M059J (cell line): ENCODE results near the gene FAM240A. TPM values are rescaled to one million over a fixed set of nuclear protein-coding genes. Genes with fewer than 3 reads are reported as not detected.

Source experiments
- DNase-seq: peaks from one replicate; pipeline ENCODE4 v3.0.0-alpha.2; 2012; ENCODE audit warnings: low read depth
- total RNA-seq: library from RNA; depleted of rRNA; stranded (reverse); fragments of >200 nt; shearing (Covaris generic); gene quantifications from 2 replicates; pipeline ENCODE4 v1.2.3, GENCODE V29; 2014

FAM240A gene
- total RNA-seq, 1 experiment from 2014 or later: not detected

- no peak for DNase-seq
Observed at GRCh38 chr3:46586738-46587246, 25.5 kb upstream of the FAM240A start.

- DNase-seq: peak; percentile 27
Observed at GRCh38 chr3:46587268-46587667, 25.1 kb upstream of the FAM240A start.

- DNase-seq: peak; percentile 9
Observed at GRCh38 chr3:46593274-46593862, 19.0 kb upstream of the FAM240A start.

GRCh38 chr3:46593979-46594378 lies 18.3 kb upstream of the FAM240A start:
- DNase-seq: peak; percentile 45

GRCh38 chr3:46594723-46595122 lies 17.6 kb upstream of the FAM240A start:
- DNase-seq: no peak

- DNase-seq: no peak
Observed at GRCh38 chr3:46595819-46596314, 16.5 kb upstream of the FAM240A start.

GRCh38 chr3:46599590-46599989 lies 12.7 kb upstream of the FAM240A start:
- DNase-seq: no peak

GRCh38 chr3:46603446-46604046 lies 8.8 kb upstream of the FAM240A start:
- no peak for DNase-seq

- DNase-seq: no peak
Observed at GRCh38 chr3:46604127-46604526, 8.2 kb upstream of the FAM240A start.

- DNase-seq: peak; percentile 18
Observed at GRCh38 chr3:46607603-46608028, 4.7 kb upstream of the FAM240A start.

GRCh38 chr3:46609212-46609721 lies 3.1 kb upstream of the FAM240A start:
- peak; percentile 14 for DNase-seq

- DNase-seq: no peak
Observed at GRCh38 chr3:46609944-46610722, 2.2 kb upstream of the FAM240A start.

- DNase-seq: no peak
Observed at GRCh38 chr3:46613313-46614005, 1.1 kb downstream of the FAM240A start.

GRCh38 chr3:46614431-46614830 lies 2.1 kb downstream of the FAM240A start:
- no peak for DNase-seq

- DNase-seq: no peak
Observed at GRCh38 chr3:46615050-46615775, 2.9 kb downstream of the FAM240A start.

GRCh38 chr3:46615976-46616375 lies 3.7 kb downstream of the FAM240A start:
- no peak for DNase-seq

GRCh38 chr3:46617941-46618340 lies 5.6 kb downstream of the FAM240A start:
- no peak for DNase-seq

GRCh38 chr3:46619845-46620778 lies 7.8 kb downstream of the FAM240A start:
- peak; percentile 24 for DNase-seq

GRCh38 chr3:46624533-46624932 lies 12.2 kb downstream of the FAM240A start:
- DNase-seq: no peak

- no peak for DNase-seq
Observed at GRCh38 chr3:46624975-46625490, 12.7 kb downstream of the FAM240A start.
